ENCODE measurements around the gene TBC1D2B. TPM values are rescaled to one million over a fixed set of nuclear protein-coding genes. Genes with fewer than 3 reads are reported as not detected.

TBC1D2B gene
- total RNA-seq, 2 donors from 2014 or later = 54.0 to 58.5 TPM

DNA sequence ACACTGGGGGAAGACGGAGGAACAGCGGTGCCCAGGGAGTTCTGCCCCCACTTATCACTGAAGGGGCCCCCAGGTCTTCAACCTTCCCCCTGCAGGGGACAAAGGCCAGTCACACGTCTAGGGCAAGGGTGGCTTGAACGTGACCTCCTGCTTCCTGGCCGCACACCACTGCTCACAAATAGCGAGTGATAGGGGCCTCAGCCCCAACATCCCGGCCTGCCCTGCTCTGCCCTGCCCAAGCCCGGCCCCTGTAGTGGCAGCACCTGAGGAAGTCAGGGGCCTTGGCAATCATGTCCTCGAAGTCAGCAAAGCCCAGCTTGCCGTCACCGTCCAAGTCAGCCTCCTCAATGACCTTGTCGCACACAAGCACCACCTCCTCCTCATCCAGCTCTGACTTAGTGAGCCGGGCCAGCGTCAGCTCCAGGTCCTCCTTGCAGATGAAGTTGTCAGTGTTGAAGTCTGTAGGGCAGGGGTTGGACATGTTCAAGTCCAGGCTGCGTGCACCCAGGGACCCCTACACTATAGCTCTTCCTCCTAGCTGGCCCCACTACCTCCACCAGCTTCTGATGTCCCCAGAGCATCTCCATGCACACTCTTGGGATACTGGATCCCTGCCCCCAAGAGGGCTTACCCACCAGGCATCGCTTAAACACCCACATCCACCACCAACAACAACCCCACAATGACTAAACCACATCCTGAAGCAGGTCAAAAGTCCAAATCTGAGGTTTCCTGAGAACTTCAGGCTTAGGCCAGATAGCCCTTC is 28.1 kb upstream of the TBC1D2B start:
- Histone ChIP-seq H3K4me1 (ENCODE audit: control insufficient read depth in 1 of 2, low read depth in 2 of 2) (no peaks in the 10 kb centered on the region), H3K4me3 (no peak overlapping the region), H3K36me3 (no peaks in the 10 kb centered on the region), H3K27ac (no peak overlapping the region), H3K27me3 (replicated peaks; ENCODE audit: insufficient read depth) (no peaks in the 10 kb centered on the region), H3K9me3 (no peaks in the 10 kb centered on the region)
- no peak for DNase-seq (ENCODE audit: low spot score)
- no peak for ATAC-seq (ENCODE audit: insufficient number of reproducible peaks, low FRiP score, low read depth)
- TF ChIP-seq, protein P1, sequence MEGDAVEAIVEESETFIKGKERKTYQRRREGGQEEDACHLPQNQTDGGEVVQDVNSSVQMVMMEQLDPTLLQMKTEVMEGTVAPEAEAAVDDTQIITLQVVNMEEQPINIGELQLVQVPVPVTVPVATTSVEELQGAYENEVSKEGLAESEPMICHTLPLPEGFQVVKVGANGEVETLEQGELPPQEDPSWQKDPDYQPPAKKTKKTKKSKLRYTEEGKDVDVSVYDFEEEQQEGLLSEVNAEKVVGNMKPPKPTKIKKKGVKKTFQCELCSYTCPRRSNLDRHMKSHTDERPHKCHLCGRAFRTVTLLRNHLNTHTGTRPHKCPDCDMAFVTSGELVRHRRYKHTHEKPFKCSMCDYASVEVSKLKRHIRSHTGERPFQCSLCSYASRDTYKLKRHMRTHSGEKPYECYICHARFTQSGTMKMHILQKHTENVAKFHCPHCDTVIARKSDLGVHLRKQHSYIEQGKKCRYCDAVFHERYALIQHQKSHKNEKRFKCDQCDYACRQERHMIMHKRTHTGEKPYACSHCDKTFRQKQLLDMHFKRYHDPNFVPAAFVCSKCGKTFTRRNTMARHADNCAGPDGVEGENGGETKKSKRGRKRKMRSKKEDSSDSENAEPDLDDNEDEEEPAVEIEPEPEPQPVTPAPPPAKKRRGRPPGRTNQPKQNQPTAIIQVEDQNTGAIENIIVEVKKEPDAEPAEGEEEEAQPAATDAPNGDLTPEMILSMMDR (IDR thresholded peaks at IDR 0.05) = no peak

DNA sequence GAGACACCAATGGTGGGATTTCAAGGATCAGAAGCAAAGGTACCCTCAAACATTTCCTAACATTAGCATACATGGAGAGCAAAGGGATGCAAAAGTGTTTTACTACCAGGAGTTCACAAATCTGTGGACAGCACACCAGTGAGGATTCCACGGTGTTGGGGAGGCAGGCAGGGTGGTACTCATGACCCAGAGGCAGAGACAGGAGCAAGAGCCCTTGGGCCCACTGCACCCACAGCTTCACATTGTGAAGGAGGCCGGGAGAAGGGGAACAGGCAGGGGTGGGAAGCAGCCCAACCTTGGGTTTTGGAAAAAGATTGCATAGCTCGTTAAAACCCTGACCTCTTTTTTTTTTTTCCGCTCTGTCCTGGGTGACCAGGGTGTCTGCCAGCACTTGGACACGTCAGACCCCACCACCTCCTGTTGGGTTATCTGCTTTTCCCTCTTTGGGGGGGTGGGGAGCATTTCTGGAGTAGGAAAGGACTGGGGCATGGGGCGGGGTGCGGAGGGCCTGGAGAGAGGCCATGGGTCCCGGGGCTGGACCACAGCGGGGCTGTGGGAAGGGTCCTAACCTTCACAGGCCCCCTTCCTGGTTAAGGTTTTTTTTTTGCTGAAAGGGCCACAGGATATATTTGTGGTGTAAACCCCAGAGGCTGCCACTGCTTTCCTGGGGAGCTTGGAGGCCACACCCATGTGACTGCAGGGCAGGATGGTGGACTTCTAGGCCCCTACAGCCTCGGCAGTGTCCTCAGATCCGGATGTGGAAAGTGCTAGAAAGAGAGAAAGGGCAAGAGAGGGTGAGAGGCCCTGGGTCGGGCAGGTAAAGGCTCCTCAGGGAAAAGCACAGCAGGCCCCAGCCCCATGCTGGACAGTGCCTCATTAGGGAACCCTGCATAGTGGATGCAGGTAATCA is 27.3 kb upstream of the TBC1D2B start:
- TF ChIP-seq, protein P1 (IDR thresholded peaks at IDR 0.05) = no peak
- no peak overlapping the region for H3K4me3 ChIP-seq
- H3K9me3 ChIP-seq = no peaks in the 10 kb centered on the region
- H3K27me3 ChIP-seq (replicated peaks; ENCODE audit: insufficient read depth) = no peaks in the 10 kb centered on the region
- no peak for ATAC-seq (ENCODE audit: insufficient number of reproducible peaks, low FRiP score, low read depth)
- no peaks in the 10 kb centered on the region for H3K4me1 ChIP-seq (ENCODE audit: control insufficient read depth in 1 of 2, low read depth in 2 of 2)
- H3K36me3 ChIP-seq = no peaks in the 10 kb centered on the region
- no peak for DNase-seq (ENCODE audit: low spot score)
- no peak overlapping the region for H3K27ac ChIP-seq

DNA sequence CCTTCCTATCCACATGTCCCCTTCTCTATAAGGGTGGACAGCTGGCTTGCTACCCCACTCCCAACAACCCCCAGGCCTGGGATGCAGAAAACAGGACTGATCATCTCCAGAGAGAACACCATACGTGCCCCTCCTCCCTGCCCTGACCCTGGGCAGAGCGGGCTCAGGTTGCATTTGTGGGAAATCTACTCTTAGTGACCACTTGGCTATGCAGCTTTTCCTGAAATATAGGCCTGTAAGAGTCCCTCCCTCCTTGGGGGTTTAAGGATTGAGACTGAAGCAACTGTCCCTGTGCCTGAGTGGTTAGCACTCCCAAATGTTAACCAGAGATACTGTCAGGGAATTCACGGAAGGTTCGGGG is 26.6 kb upstream of the TBC1D2B start:
- H3K27me3 ChIP-seq (replicated peaks; ENCODE audit: insufficient read depth) = no peaks in the 10 kb centered on the region
- no peak overlapping the region for H3K27ac ChIP-seq
- H3K4me1 ChIP-seq (ENCODE audit: control insufficient read depth in 1 of 2, low read depth in 2 of 2) = no peaks in the 10 kb centered on the region
- DNase-seq (ENCODE audit: low spot score) = no peak
- no peaks in the 10 kb centered on the region for H3K36me3 ChIP-seq
- H3K9me3 ChIP-seq = no peaks in the 10 kb centered on the region
- TF ChIP-seq, protein P1 (IDR thresholded peaks at IDR 0.05) = no peak
- H3K4me3 ChIP-seq = no peak overlapping the region
- ATAC-seq (ENCODE audit: insufficient number of reproducible peaks, low FRiP score, low read depth) = no peak

DNA sequence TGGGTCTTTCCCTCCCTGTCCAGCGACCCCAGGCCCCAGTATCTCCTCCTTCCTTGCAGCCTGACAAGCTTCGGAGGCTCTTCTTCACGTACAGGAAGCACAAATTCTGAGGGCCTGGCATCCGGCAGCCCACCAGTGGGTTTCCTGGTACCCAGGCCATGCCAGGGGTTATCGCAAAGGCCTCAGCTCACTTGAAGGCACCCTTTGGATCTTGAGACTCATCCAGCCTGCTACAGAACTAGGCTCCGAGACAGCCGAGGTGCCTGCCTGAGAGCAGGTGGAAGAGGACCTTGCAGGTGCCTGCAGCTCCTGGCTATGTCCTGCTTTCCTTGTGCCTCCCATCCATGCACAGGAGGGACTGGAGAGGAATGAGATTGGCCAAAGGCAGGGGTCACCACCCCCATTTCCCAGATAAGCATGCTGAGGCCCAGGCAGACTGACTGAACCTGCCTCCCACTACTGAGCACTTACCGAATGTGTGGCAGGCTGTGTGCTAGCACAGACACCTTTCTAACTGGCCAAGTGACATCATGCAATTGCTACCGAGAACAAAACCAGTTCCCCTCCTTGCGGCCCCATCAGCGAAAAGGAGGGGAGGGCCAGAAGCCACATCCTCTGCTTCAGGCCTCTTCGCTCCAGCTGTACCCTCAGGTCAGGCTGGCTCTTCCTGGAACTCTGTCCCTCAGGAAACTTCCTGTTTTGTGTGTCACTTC is 26.1 kb upstream of the TBC1D2B start:
- TF ChIP-seq, protein P1 (IDR thresholded peaks at IDR 0.05) = no peak

DNA sequence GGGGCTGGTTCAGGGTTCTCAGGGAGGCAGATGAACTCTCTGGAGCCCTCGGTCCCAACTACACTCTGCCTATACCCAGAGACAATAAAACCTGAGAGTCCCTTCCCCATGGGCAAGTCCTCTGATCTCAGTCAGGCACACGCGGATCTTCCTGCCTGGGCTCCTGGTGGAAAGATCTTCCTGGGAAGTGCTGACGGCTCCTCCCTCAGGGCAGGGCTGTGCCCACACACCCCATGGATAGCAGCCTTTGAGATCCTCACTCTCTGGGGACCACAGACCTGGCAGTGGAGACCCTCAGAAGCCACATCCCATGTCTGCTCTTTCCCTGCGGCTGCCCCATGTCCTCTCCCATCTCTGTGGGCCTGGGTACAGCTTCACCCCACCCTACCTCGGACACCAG is 25.2 kb upstream of the TBC1D2B start:
- H3K36me3 ChIP-seq = no peaks in the 10 kb centered on the region
- no peak for DNase-seq (ENCODE audit: low spot score)
- no peak overlapping the region for H3K4me3 ChIP-seq
- H3K27ac ChIP-seq = no peak overlapping the region
- no peaks in the 10 kb centered on the region for H3K4me1 ChIP-seq (ENCODE audit: control insufficient read depth in 1 of 2, low read depth in 2 of 2)
- TF ChIP-seq, protein P1 (IDR thresholded peaks at IDR 0.05) = no peak
- H3K9me3 ChIP-seq = no peaks in the 10 kb centered on the region
- ATAC-seq (ENCODE audit: insufficient number of reproducible peaks, low FRiP score, low read depth) = no peak
- no peaks in the 10 kb centered on the region for H3K27me3 ChIP-seq (replicated peaks; ENCODE audit: insufficient read depth)

More for the DNA sequence above, 26.1 kb upstream of the TBC1D2B start:
- no peaks in the 10 kb centered on the region for H3K36me3 ChIP-seq
- no peak overlapping the region for H3K4me3 ChIP-seq
- H3K27ac ChIP-seq = no peak overlapping the region
- no peaks in the 10 kb centered on the region for H3K27me3 ChIP-seq (replicated peaks; ENCODE audit: insufficient read depth)
- no peak for DNase-seq (ENCODE audit: low spot score)
- no peaks in the 10 kb centered on the region for H3K4me1 ChIP-seq (ENCODE audit: control insufficient read depth in 1 of 2, low read depth in 2 of 2)
- H3K9me3 ChIP-seq = no peaks in the 10 kb centered on the region
- ATAC-seq (ENCODE audit: insufficient number of reproducible peaks, low FRiP score, low read depth) = no peak
